Activated CD8-positive, alpha-beta memory T cell treated with anti-CD3 and anti-CD28 coated beads for 24 hours (primary cell): ENCODE data around the gene PTPN20.
"Not testable (repeated sequence)": the region's sequence is repeated elsewhere in the genome, so short reads cannot be mapped to it uniquely, and the experiment has no call there.

Source experiments
- DNase-seq: peaks from one replicate; pipeline ENCODE4 v3.0.0-alpha.2; 2020

PTPN20 gene

DNA sequence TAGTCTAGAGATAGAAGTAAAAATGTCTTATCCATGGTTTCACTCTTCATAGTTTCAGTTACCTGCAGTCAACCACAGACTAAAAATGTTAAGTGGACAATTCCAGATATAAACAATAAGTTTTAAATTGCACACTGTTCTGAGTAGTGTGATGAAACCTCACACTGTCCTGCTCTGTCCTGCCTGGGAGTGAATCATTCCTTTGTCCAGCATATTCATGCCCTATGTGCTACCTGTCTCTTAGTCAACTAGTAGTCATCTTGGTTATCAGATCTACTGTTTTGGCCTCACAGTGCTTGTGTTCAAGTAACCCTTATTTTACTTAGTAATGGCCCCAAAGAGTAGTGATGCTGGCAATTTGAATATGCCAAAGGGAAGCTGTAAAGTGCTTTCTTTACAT is 49.5 kb downstream of the PTPN20 start:
- not testable (repeated sequence) for DNase-seq

DNA sequence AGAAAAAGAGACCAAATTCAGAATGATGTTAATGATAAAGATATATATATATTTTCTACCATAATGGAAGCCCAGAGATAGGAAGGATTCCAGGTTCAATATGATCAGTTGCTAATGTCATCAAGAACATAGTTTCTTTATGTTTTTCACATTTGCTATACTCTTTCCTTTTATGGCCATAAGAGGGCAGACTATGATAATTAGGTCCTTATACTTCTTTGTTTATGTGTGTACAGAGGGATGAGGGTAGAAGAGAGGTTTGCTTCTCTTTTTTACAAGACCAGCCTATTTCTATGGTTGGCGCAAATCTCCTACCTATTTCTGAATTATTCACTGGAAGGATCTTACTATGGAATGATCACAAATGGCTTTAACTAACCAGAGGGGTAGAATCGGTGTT is 52.1 kb downstream of the PTPN20 start:
- not testable (repeated sequence) for DNase-seq

DNA sequence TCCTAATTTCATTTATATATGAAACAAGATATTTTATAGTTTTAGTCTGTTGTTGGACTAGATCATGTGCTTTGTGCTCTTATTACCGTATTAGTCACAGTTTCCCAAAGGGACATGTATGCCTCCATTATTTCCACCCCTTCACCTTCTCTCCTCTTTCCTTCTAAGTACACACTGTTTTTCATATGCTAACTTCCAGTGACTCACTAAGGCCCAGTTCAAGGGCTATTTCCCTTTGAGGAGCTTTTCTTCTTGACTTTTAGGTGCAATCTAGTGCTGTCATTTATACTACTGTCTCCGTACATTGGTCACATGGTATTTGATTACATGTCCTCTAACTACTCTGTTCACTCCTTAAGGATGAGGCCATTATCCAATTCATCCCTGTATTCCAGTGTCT is 55.8 kb downstream of the PTPN20 start:
- DNase-seq = not testable (repeated sequence)

DNA sequence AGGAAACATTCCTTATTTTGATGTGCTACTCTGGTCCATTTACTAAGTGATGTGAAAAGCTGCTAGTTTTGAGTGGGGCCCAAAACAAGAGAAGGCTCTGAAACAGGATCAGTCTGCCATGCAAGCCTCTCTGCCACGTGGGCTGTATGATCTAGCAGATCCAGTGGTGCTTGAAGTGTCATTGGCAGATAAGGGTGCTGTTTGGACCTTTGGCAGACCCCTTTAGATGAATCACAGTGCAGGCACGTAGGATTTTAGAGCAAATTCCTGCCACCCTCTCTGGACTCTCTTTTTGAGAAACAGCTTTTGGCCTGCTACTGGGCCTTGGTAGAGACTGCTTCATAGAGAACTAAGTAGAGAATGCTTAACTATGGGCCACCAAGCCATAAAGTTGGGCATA is 69.0 kb downstream of the PTPN20 start:
- not testable (repeated sequence) for DNase-seq

DNA sequence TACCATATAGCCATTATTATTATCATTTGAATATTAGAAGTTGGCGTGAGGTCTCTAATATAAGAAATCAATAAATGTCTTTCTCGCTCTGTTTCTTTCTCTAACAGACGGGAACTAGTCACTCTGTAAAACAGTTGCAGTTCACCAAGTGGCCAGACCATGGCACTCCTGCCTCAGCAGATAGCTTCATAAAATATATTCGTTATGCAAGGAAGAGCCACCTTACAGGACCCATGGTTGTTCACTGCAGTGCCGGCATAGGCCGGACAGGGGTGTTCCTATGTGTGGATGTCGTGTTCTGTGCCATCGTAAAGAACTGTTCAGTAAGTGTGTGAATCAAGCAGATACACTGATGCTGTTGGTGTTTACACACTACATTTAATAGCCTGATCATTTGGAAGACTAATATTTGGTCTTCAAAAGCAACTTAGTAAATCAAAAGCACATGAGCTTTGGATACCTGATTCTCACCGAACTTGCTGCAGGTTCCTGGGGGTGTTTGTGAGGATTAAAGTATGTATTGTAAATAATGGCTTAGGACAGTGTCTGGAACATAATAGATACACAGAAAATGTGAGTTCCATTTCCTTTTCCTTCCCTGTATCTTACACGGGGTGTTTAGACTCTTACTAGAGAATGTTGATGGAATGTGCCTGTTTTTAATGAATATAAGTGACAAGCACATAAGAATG is 76.2 kb downstream of the PTPN20 start:
- not testable (repeated sequence) for DNase-seq

DNA sequence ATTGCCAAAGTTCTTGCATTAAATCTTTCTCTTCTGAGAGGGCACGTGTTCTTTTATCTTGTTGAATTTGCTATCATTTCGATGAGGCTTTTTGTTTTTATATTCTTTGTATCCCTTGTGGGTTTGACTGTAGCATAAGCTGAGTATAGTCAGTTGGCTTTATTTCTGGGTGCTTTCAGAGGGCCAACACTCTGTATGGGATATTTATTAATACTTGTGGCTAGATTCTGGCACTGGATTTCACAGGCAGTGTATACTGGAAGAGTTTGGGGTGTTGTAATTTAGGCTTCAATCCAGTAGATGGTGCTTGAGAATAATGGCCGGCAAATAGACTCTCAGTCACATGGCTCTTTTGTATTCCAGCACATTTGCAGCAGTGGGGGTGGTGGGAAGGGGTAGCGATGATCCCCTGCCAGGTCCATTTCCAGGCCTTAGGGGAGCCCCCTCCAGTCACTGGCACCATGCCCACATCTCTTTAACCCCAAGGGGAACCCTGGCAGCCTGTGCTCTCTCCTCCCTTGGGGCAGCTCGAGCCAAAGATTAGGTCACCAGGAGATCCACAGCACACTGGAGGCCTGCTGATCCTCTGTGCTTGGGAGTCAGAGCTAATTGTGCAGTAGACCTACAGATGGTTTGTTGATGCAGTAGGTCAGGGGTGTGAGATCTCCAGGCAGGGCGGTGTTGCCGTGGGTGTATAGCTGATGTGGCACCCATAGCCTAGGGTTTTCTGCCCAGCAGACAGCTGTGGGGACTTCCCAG is 81.8 kb downstream of the PTPN20 start:
- DNase-seq = no peak

DNA sequence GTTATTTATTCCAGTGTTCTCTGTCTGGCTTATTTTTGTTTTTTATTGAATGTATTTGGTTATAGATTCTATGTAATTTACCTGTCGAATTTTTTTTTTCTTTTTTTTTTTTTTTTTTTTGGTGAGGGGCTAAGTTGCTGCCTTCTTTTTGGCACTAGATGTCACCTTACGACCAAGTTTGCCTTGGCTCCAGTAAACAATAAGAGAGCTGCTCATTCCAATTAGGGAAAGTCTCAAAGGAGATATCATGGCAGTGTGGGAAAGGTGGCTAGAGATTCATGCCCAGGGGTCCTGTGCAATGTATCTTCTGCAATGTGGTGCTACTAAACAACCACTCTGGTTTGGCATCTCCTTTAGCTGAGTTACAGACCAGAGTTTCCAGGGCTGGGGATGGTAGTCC is 84.0 kb downstream of the PTPN20 start:
- no peak for DNase-seq

DNA sequence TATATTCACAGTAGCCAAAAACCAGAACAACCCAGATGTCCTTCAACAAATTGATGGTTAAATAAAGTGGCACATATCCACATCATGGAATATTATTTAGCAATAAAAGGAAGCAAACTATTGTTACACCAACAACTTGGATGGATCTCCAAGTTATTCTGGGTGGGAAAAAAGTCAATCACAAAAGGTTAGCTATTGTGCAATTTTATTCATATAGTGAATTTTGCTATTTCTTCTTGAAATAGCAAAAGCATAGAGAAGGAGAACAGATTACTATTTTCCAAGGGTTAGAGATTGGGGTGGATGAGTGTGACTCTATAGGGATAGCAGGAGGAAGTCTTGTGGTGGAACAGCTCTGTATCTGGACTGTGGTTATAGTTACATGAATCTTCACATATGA is 87.0 kb downstream of the PTPN20 start:
- DNase-seq = no peak

DNA sequence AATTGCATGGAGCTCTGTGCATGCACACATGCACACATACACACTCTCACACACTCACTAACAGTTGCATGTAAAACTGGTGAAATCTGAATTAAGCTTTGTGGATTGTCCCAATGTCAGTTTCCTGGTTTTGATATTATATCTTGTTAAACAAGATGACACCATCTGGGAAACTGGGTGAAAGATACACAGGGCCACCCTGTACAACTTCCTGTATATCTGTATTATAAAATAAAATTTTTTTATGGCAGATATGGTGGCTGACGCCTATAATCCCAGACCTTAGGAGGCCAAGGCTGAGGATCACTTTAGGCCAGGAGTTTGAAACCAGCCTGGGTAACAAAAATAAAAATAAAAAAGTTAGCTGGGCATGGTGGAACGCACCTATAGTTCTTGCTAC is 87.4 kb downstream of the PTPN20 start:
- DNase-seq = no peak

DNA sequence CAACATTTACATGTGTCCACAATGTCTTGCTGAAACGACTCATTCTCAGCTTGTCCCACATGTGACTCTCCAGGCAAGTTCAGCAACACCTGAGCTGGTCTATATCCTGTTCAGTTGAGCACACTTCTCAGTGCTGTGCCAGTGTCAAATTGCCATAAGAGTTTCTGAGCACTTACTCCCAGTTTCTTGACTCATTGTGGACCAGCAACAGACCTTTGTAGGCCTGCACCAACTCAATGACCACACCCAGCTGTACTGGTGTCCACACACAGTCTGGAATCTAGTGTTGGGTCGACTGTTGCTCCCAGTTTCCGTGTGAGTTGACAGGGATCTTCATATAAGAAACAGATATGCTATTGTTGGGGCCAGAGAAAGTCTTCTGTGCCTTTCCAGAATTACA is 88.0 kb downstream of the PTPN20 start:
- DNase-seq = no peak

DNA sequence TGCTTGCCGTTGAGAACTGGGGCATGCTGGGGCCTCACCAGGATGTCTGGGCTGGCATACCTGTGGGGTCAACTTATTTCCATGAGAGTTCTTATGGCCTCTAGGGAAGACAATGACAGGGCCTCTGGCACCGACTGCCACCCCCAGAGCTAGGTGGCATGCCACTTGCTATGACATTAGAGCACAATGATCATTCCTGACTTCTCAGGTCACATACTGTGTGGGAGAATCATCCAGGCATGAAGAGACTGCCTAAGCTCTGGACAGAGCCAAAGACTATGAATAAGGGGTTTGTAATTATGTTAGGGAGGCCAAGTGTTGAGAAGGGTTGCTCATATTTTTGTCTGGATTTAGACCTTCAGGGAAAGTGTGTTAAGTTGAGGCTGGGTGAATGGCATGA is 97.5 kb downstream of the PTPN20 start:
- DNase-seq = no peak

DNA sequence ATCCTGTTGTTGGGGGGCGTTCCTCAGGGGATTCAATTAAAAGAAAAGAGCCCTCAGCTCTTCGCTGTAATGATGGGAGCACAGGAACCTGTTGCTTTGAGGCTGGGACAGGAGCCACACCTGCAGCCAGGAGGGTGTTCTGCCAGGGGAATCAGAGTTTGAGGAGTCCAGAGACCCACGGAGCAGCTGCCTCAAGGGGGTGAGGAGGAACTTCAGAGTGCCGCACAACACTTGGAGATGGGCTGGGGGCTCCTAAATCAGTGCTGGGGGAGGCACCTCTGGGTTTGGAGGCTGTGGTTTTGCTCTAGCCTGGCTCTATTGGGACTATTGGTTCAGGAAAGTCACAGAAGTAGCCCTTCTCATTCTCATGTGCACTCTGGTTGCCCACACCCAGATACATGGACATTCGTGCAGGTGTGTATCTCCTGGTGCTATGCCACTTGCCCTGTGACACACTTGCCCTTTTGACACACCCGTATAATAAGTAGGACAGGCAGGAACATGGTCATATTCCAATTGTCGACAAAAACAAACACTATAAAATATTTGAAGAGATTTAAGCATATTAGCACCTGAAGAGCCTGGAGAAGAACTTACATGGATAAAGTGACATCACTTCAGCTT is 98.1 kb downstream of the PTPN20 start:
- DNase-seq = no peak

DNA sequence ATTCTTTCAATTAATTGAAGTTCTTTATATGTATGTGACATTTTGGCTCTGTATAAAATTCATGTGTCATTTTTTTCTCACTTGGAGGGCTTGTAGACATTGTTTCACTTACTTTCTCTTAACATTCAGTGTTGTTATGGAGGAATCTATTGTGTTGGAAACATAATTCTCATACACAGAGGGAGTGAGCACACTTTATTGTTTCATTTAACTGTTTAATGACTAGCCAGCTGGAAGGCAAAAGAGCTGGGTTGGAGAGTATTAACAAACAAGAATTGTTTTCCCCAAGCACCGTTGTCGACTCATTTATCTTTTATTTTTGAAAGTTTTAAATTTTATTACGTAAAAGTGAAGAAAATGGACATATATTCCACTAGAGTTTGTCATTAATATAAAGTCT is 98.8 kb downstream of the PTPN20 start:
- no peak for DNase-seq

DNA sequence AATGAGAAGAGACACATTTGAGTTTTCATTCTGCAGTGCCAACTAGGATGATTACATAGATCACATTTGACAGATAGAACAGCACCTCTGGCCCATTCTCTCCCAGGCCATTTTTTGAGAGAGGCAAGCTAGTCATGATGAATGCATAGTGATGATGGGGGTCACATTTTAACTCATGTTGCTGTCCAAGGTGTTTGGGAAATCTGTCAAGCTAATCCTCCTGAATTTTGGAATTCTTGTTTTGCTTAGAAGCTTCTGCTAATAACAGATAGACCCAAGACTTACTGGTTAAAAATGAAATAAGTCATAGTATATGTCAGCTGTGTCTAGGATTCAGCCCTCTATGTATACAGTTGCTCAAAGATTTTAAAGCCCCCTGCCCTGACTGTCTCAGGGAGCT is 101.0 kb downstream of the PTPN20 start:
- DNase-seq = no peak

DNA sequence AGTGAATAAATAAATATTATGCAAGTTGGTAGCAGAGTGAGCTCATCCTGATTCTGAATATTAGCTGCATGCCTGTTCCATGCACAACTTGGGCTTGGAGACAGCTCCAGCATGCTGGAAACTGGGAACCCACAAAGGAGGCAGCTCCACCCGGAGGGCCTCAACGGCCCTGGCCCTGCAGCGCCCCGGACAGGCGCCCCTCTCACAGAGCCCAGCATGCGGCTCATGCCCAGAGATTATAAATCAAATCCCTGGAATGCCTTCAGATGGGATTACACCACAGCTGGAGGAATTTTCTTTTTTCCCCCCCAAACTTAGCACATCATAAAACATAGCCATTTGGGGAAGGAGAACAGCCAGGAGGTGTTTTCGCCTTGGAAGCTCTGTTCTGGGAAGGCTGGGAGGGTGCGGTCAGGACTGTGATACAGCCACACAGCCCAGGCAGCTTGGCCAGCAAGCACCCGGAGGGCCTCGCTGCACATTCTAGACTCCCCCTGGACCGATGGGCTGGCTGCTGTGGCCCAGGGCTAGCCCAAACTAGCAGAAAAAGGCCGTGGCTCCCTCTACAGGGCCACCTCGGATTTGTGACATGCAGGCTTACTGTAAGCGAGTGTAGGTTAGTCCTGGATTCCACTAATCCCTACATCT is 102.4 kb downstream of the PTPN20 start:
- no peak for DNase-seq

DNA sequence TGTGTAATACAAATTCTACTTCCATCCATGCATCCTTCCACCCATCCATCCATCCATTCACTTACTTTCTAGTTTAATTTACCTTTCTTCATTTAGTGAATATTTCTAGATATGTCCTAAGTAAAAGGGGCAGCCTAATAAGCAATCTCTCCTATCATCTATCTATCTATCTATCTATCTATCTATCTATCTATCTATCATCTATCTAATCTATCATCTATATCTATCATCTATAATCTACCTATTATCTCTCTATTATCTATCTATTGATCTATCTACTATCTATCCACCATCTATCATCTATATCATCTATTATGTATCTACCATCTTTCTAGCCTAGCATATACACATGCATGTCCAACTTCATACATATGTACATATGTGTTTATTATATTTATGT is 104.2 kb downstream of the PTPN20 start:
- no peak for DNase-seq

DNA sequence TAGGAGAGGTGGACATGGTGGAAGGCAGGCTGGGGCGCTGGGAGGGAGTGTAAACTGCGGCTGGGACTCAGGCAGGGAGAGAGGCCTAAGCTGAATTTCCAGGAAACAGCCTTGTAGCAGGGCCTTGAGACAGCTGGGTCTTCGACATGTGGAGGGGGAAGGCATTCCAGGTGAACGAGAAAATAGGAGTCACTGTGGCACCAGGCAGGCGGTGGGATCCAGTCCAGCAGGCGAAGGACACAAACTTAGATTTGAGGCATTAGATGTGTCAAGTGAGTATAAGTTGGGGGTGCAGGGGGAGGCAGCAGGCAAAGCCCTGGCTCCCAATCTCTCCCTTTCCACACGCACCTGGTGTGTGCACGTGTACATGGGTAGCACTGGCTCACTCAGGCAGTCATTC is 105.3 kb downstream of the PTPN20 start:
- DNase-seq = no peak

DNA sequence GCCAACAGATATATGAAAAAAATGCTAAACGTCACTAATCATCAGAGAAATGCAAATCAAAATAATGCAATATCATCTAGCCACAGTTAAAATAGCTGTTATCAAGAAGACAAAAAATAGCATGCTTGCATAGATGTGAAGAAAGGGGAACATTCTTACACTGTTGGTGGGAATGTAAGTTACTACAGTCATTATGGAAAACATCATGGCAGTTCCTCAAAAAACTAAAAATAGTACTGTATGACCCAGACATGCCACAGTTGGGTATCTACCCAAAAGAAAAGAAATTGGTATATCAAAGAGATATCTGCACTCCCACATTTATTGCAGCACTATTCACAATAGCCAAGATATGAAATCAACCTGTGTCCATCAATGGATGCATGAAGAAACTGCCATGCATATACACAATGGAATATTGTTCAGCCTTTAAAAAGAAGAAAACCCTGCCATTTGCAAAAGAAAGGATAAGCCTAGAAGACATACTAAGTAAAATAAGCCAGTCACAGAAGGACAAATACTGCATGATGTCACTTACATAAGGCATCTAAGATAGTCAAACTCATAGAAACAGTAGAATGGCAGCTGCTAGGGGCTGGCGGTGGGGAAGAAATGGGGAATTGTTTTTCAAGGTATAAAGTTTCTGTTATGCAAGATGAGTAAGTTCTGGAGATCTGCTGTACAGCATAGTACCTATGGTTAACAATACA is 107.0 kb downstream of the PTPN20 start:
- DNase-seq = no peak

DNA sequence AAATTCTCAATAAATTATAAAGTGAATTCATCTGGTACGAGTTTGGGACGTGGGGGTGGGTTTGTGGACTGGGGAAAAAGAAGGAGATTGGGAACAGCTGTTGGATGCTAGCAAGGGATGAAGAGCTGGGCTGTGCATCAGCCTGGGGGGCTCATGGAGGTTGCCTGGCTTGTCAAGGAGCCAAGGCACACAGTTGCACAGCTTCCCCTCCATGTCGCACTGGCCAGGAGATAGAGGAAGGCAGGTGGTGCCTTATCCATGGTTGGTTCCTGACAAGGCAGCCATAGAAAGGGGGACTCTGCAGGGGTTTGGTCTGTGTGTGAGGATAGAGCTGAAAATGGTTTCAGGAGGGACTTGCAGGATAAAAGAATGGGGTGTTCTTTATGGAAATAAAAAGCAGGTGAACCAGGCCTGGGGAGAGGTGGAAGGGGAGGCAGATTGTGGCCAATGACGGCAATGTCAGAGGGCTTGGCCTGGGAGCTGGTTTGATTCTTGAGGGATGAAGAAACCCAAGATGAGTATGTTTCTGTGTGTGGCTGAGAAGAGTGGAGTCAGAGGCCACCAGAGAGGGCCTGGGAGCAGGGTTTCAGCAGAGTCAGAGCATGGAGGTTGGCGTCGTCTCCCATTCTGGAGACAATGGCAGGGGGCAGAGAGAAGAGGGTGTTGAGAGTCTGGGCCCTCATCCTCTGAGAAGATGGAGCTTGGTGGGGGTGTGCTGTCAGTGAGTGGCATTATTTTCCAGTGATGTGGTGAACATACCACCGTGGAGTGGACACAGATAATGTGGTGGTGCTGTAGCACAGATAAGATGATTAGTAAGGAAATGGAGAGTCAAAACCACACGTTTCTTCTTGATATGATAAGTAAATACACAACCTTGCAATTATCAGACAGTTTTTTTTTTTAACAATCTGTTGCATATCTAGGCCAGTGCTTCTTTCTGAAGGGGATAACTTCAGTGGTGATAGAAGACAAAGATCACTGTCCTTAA is 108.2 kb downstream of the PTPN20 start:
- DNase-seq = no peak

DNA sequence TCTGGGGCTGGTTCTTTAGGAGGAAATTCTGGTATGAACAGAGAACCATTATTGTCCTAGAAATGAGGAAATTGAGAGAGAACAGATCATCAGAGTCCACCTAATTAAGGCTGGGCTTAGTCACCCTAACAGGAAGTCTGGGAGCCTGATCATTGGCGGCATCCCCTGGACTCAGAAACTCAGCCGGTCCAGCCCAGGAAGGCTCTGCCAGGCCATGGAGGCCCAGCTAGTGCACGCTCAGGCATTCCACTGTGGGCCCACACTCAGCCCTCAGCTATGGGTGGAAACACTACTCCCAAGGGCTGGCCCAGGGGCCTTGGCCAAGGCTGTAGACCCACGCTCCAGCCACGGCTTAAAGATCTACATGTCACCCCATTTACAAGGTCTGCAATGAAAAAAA is 109.2 kb downstream of the PTPN20 start:
- DNase-seq = no peak

DNA sequence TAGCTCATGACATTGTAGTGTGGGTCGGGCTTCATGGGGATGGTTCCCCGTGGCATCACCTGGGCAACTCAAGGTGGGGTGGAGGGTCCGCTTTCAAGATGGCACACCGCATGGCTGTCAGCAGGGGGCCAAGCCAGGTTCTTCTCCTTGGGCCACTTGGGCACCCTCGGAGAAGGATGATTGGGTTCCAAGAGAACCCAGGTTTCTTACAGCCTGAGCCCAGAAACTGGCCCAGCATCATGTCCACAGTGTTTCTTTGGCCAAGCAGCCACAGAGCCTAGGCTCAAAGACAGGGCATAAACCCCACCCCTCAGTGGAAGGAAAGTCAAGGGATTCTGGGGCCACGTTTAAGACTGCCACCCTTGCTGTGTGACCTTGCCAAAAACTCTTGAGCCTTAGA is 110.6 kb downstream of the PTPN20 start:
- no peak for DNase-seq
